Parathyroid adenoma (tissue), 2 donors: ENCODE measurements around the gene RBM12.

ENCODE experiments used
- H2AFZ ChIP-seq: fragments of 300-600 bp; sonication (generic); one replicate; pipeline ENCODE4 v1.7.0; 2017; ENCODE audit warnings: antibody characterized with exemption, mild to moderate bottlenecking
- H3K27ac ChIP-seq: fragments of 300-600 bp; sonication (generic); one replicate; pipeline ENCODE4 v1.7.0; 2017
- H3K27me3 ChIP-seq: fragments of 300-600 bp; sonication (generic); one replicate; pipeline ENCODE4 v1.7.0; 2017; ENCODE audit warnings: low read length; ENCODE audit not compliant: control insufficient read depth, insufficient read depth
- H3K36me3 ChIP-seq: fragments of 300-600 bp; sonication (generic); one replicate; pipeline ENCODE4 v1.7.0; 2017; ENCODE audit warnings: low read length; ENCODE audit not compliant: control insufficient read depth, insufficient read depth
- H3K4me1 ChIP-seq: fragments of 300-600 bp; sonication (generic); one replicate; pipeline ENCODE4 v1.7.0; 2017; ENCODE audit warnings: control low read depth
- H3K4me2 ChIP-seq: fragments of 300-600 bp; sonication (generic); one replicate; pipeline ENCODE4 v1.7.0; 2017; ENCODE audit warnings: low read length
- H3K4me3 ChIP-seq: fragments of 300-600 bp; sonication (generic); one replicate; pipeline ENCODE4 v1.7.0; 2017; ENCODE audit warnings: low read depth, low read length
- H3K79me2 ChIP-seq: fragments of 300-600 bp; sonication (generic); one replicate; pipeline ENCODE4 v1.7.0; 2017; ENCODE audit warnings: control low read depth
- H3K9ac ChIP-seq: fragments of 300-600 bp; sonication (generic); one replicate; pipeline ENCODE4 v1.7.0; 2017; ENCODE audit warnings: mild to moderate bottlenecking
- H3K9me3 ChIP-seq: fragments of 300-600 bp; sonication (generic); one replicate; pipeline ENCODE4 v1.7.0; 2017; ENCODE audit warnings: low read length; ENCODE audit not compliant: control insufficient read depth
- TF ChIP-seq, protein P1 (sequence below): fragments of 300-600 bp; sonication (generic); IDR thresholded peaks from one replicate; pipeline ENCODE4 v1.7.0; 2017; ENCODE audit warnings: antibody characterized with exemption, mild to moderate bottlenecking
- donor health status: primary hyperparathyroidism.

RBM12 gene

DNA sequence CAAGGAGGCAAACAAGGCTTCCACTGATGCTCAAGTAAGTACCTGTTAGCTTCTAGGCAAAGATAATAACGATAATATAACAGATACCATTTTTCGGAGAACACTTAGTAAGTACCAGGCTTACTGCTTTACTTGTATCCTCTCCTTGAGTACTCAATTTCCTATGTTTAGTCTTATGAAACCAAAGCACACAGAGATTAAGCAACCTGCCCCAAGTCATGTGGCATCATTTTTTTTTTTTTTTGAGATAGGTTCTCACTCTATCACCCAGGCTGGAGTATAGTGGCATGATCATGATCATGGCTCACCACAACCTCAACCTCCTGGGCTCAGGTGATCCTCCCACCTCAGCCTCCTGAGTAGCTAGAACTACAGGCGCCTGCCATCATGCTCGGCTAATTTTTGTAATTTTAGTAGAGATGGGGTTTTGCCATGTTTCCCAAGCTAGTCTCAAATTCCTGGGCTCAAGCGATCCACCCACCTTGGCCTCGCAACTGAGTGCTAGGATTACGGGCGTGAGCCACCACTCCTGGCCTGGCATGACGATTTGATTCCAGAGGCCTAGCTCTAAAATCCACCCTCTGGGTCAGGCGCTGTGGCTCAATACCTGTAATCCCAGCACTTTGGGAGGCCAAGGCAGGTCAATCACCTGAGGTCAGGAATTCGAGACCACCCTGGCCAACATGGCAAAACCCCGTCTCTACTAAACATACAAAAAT is 35.1 kb downstream of the RBM12 start:
- Histone ChIP-seq H3K27ac (no peak overlapping the region), H2AFZ (no peak overlapping the region), H3K27me3 (no peaks in the 10 kb centered on the region), H3K36me3 (no peaks in the 10 kb centered on the region), H3K4me2 (no peak overlapping the region), H3K4me3 (no peak overlapping the region), H3K4me1 (no peaks in the 10 kb centered on the region), H3K9ac (no peak overlapping the region), H3K9me3 (no peaks in the 10 kb centered on the region), H3K79me2 (peaks cover 12% of the 10 kb centered on the region)
- TF ChIP-seq, protein P1, sequence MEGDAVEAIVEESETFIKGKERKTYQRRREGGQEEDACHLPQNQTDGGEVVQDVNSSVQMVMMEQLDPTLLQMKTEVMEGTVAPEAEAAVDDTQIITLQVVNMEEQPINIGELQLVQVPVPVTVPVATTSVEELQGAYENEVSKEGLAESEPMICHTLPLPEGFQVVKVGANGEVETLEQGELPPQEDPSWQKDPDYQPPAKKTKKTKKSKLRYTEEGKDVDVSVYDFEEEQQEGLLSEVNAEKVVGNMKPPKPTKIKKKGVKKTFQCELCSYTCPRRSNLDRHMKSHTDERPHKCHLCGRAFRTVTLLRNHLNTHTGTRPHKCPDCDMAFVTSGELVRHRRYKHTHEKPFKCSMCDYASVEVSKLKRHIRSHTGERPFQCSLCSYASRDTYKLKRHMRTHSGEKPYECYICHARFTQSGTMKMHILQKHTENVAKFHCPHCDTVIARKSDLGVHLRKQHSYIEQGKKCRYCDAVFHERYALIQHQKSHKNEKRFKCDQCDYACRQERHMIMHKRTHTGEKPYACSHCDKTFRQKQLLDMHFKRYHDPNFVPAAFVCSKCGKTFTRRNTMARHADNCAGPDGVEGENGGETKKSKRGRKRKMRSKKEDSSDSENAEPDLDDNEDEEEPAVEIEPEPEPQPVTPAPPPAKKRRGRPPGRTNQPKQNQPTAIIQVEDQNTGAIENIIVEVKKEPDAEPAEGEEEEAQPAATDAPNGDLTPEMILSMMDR, result no peak

DNA sequence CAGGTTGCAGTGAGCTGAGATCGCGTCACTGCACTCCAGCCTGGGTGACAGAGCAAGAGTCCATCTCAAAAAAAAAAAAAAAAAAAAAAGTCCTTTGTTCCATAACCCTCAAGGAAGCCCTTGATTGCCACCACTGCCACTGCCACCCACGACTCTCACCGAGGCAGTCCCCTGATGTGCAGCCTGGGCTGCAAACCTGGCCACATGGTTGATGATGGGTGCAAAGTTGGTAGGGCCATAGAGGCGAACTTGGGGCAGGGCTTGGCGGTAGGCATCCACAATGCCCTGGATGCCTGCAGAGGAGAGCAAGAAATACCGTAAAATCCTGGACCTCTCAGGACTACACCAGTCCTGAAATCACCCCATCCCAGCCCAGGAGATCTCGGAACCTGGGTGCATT is 37.6 kb downstream of the RBM12 start:
- TF ChIP-seq, protein P1, result no peak
- no peaks in the 10 kb centered on the region for H3K79me2 ChIP-seq
- no peak overlapping the region for H3K27ac ChIP-seq
- no peaks in the 10 kb centered on the region for H3K9me3 ChIP-seq
- H3K27me3 ChIP-seq, result no peaks in the 10 kb centered on the region
- H2AFZ ChIP-seq, result no peak overlapping the region
- no peaks in the 10 kb centered on the region for H3K36me3 ChIP-seq
- no peak overlapping the region for H3K4me2 ChIP-seq
- no peak overlapping the region for H3K9ac ChIP-seq
- H3K4me1 ChIP-seq, result no peaks in the 10 kb centered on the region
- no peak overlapping the region for H3K4me3 ChIP-seq

DNA sequence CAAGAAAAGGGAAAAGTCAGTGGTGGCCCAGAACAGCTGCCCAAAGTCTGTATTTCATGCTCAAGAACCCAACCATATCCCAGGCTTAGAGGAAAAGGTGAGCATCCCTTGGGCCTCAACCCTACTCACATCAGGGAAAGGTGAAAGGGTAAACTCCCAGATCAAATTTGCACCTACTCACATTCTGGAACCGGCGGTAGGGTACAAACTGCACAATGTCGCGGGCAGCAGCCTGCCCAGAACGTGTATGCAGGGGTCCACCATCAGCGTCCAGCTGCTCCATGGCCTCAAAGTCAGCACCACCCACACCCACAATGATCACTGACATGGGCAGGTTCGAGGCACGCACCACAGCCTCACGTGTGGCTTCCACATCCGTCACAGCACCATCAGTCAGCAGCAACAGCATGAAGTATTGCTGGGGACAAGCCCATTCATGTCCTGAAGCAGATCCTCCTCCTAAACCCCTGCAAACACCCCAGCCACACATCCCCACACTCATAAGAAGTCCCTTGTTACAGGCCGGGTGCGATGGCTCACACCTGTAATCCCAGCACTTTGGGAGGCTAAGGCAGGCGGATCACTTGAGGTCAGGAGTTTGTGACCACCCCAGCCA is 38.2 kb downstream of the RBM12 start:
- H2AFZ ChIP-seq, result no peak overlapping the region
- no peaks in the 10 kb centered on the region for H3K4me1 ChIP-seq
- H3K4me2 ChIP-seq, result no peak overlapping the region
- H3K79me2 ChIP-seq, result no peaks in the 10 kb centered on the region
- no peak overlapping the region for H3K4me3 ChIP-seq
- no peak overlapping the region for H3K27ac ChIP-seq
- no peaks in the 10 kb centered on the region for H3K36me3 ChIP-seq
- H3K27me3 ChIP-seq, result no peaks in the 10 kb centered on the region
- H3K9me3 ChIP-seq, result no peaks in the 10 kb centered on the region
- no peak overlapping the region for H3K9ac ChIP-seq
- TF ChIP-seq, protein P1, result no peak

DNA sequence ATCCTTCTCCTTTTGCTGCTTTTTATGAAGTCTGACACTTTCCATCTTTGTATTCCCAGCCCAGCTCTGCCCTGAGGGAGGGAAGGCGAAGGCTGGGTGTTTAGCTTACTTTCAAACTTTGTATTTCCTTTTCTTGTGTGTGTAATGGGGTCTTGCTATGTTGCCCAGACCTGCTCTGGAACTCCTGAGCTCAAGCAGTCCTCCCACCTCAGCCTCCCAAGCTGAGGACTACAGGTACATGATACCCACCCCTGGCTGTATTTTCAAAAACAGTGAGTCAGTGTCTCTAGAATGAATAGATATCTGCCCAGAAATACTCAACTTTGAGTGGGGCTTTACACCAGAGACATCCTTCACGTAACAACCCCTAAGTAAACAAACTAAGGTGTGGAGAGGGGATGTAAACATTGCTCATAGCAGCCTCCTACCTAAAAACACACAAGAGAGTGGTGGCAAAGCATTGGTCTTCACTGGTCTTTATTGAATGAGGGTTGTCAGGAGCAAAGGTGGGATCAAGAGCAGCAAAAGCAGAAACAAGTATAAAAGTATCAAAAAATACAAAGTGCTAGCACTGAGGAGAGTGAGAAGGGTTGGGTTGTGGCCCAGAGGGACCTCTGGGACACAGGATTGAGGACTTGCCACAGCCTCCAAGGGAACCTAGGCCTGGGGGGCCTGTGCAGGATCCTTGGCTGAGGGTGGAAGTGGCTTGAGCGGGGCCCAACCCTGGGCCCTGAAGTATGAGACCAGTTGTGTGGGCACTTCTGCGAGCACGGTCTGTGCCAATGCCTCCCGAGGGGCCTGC is 38.9 kb downstream of the RBM12 start:
- H3K4me3 ChIP-seq, result no peak overlapping the region
- H3K4me1 ChIP-seq, result no peaks in the 10 kb centered on the region
- no peak overlapping the region for H3K9ac ChIP-seq
- no peaks in the 10 kb centered on the region for H3K9me3 ChIP-seq
- H2AFZ ChIP-seq, result no peak overlapping the region
- H3K4me2 ChIP-seq, result no peak overlapping the region
- H3K36me3 ChIP-seq, result no peaks in the 10 kb centered on the region
- TF ChIP-seq, protein P1, result no peak
- H3K27me3 ChIP-seq, result no peaks in the 10 kb centered on the region
- H3K27ac ChIP-seq, result no peak overlapping the region
- H3K79me2 ChIP-seq, result no peaks in the 10 kb centered on the region
